Body of pancreas (tissue), 4 donors: ENCODE results near the gene FRMD5.

Experiments
- CTCF ChIP-seq, 7 experiments: fragments of 450-650 bp in 4 of 7; fragments of 200-600 bp in 3 of 7; sonication (generic) in 3 of 7; IDR thresholded peaks; one replicate each; pipeline ENCODE4 v1.5.1; 2016 to 2019; ENCODE audit warnings: antibody characterized with exemption in 7 of 7
- POLR2A ChIP-seq, 3 donors: fragments of 450-650 bp; IDR thresholded peaks; one replicate each; pipeline ENCODE4 v1.6.1; 2016; ENCODE audit warnings: antibody characterized with exemption in 3 of 3, mild to moderate bottlenecking in 2 of 3

- no peak for TF ChIP-seq CTCF (IDR thresholded peaks at IDR 0.05)
- TF ChIP-seq POLR2A (IDR thresholded peaks at IDR 0.05), result no peak
These were observed 267.9 kb downstream of the FRMD5 start for GRCh38 chr15:43927203-43927602.
